Measurements from ENCODE around the gene EBNA1BP2. TPM values are rescaled to one million over a fixed set of nuclear protein-coding genes. Genes with fewer than 3 reads are reported as not detected.

EBNA1BP2 gene
- polyA plus RNA-seq, 1 donor from 2014 or later: 102 TPM

DNA sequence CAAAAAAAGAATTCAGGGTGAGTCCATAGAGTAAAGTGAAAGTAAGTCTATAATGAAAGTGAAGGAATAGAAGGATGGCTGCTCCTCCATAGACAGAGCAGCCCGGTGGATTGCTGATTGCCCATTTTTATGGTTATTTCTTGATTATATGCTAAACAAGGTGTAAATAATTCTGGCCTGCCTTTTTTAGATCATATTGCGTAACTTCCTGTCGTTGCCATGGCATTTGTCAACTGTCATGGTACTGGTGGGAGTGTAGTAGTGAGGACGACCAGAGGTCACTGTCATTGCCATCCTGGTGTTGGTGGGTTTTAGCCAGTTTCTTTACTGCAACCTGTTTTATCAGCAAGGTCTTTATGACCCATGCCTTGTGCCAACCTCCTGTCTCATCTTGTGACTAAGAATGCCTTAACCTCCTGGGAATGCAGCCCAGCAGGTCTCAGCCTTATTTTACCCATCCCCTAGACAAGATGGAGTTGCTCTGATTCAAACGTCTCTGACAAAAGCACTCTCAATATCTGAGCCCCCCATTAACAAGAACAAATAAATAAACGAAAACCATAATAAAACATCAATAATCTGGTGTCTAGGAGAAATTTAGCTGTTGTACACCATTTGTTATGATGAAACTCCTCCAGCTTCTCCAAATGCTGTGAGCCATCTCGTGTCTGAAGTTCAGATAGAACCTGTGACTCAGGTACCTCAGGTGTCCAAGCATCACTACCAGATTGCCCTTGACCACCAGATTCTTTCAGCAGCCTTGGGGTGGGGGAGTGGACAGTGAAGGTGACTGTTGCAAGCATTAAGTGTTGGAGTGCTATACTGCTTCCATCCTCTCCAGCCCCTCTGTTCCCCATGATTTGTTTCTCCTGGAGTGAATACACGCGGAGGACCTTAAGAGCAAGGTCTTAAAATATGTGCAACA, 36.0 kb downstream of the EBNA1BP2 start:
- no peaks in the 10 kb centered on the region for H3K9me2 ChIP-seq (ENCODE audit: insufficient read depth, low read length)
- no peak overlapping the region for H3K4me2 ChIP-seq (ENCODE audit: low read length)
- H3K9me3 ChIP-seq (ENCODE audit: low read length): no peaks in the 10 kb centered on the region
- no peak overlapping the region for H3K27ac ChIP-seq (ENCODE audit: low read length)
- no peak for TF ChIP-seq EZH2 (IDR thresholded peaks at IDR 0.05; ENCODE audit: borderline replicate concordance, insufficient read depth, low read length, poor library complexity, severe bottlenecking)
- TF ChIP-seq, protein P1, sequence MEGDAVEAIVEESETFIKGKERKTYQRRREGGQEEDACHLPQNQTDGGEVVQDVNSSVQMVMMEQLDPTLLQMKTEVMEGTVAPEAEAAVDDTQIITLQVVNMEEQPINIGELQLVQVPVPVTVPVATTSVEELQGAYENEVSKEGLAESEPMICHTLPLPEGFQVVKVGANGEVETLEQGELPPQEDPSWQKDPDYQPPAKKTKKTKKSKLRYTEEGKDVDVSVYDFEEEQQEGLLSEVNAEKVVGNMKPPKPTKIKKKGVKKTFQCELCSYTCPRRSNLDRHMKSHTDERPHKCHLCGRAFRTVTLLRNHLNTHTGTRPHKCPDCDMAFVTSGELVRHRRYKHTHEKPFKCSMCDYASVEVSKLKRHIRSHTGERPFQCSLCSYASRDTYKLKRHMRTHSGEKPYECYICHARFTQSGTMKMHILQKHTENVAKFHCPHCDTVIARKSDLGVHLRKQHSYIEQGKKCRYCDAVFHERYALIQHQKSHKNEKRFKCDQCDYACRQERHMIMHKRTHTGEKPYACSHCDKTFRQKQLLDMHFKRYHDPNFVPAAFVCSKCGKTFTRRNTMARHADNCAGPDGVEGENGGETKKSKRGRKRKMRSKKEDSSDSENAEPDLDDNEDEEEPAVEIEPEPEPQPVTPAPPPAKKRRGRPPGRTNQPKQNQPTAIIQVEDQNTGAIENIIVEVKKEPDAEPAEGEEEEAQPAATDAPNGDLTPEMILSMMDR (IDR thresholded peaks at IDR 0.05; ENCODE audit: poor library complexity, severe bottlenecking): no peak
- no peak overlapping the region for H3K9ac ChIP-seq (ENCODE audit: low read length)
- H3K27me3 ChIP-seq (ENCODE audit: insufficient read depth, low read depth, low read length): no peaks in the 10 kb centered on the region
- no peak overlapping the region for H2AFZ ChIP-seq (ENCODE audit: low read depth, low read length)
- H4K20me1 ChIP-seq (ENCODE audit: insufficient read depth): no peaks in the 10 kb centered on the region
- H3K4me3 ChIP-seq (ENCODE audit: low read length): no peak overlapping the region
- no peaks in the 10 kb centered on the region for H3K79me2 ChIP-seq (replicated peaks; ENCODE audit: insufficient read depth, low read length)
- H3F3A ChIP-seq (ENCODE audit: insufficient read depth, low read length, poor library complexity, severe bottlenecking): no peaks in the 10 kb centered on the region
- H3K36me3 ChIP-seq (ENCODE audit: insufficient read depth, low read length): no peaks in the 10 kb centered on the region

DNA sequence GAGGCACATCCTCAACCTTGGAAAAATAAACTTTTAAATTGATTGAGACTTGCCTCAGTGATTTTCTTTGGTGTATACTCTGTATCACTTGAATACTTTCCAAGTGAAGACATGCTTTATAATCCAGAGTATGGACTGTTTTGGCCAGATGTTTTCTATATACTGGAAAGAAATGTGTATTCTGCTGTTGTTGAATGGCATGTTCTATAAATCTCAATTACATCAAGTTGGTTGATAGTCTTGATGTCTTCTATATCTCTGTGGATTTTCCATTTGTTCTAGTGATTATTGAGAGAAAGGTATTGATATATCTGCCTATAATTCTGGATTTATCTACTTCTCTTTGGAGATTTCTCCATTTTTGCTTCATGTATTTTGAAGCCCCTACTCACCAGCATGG, 37.5 kb downstream of the EBNA1BP2 start:
- no peaks in the 10 kb centered on the region for H3K27me3 ChIP-seq (ENCODE audit: insufficient read depth, low read depth, low read length)
- H3K4me2 ChIP-seq (ENCODE audit: low read length): no peak overlapping the region
- no peak overlapping the region for H2AFZ ChIP-seq (ENCODE audit: low read depth, low read length)
- H3K79me2 ChIP-seq (replicated peaks; ENCODE audit: insufficient read depth, low read length): no peaks in the 10 kb centered on the region
- no peaks in the 10 kb centered on the region for H3F3A ChIP-seq (ENCODE audit: insufficient read depth, low read length, poor library complexity, severe bottlenecking)
- no peak overlapping the region for H3K4me3 ChIP-seq (ENCODE audit: low read length)
- TF ChIP-seq SMC3 (conservative IDR thresholded peaks at IDR 0.05; ENCODE audit: poor library complexity) (no peak), RAD21 (conservative IDR thresholded peaks at IDR 0.05) (no peak), TAF1 (IDR thresholded peaks at IDR 0.05; ENCODE audit: low read depth) (no peak), MXI1 (conservative IDR thresholded peaks at IDR 0.05; ENCODE audit: poor library complexity, severe bottlenecking) (no peak), EZH2 (IDR thresholded peaks at IDR 0.05; ENCODE audit: borderline replicate concordance, insufficient read depth, low read length, poor library complexity, severe bottlenecking) (no peak), EP300 (conservative IDR thresholded peaks at IDR 0.05; ENCODE audit: poor library complexity, severe bottlenecking) (no peak), POLR2AphosphoS5 (IDR thresholded peaks at IDR 0.05) (no peak)
- TF ChIP-seq, protein P2, sequence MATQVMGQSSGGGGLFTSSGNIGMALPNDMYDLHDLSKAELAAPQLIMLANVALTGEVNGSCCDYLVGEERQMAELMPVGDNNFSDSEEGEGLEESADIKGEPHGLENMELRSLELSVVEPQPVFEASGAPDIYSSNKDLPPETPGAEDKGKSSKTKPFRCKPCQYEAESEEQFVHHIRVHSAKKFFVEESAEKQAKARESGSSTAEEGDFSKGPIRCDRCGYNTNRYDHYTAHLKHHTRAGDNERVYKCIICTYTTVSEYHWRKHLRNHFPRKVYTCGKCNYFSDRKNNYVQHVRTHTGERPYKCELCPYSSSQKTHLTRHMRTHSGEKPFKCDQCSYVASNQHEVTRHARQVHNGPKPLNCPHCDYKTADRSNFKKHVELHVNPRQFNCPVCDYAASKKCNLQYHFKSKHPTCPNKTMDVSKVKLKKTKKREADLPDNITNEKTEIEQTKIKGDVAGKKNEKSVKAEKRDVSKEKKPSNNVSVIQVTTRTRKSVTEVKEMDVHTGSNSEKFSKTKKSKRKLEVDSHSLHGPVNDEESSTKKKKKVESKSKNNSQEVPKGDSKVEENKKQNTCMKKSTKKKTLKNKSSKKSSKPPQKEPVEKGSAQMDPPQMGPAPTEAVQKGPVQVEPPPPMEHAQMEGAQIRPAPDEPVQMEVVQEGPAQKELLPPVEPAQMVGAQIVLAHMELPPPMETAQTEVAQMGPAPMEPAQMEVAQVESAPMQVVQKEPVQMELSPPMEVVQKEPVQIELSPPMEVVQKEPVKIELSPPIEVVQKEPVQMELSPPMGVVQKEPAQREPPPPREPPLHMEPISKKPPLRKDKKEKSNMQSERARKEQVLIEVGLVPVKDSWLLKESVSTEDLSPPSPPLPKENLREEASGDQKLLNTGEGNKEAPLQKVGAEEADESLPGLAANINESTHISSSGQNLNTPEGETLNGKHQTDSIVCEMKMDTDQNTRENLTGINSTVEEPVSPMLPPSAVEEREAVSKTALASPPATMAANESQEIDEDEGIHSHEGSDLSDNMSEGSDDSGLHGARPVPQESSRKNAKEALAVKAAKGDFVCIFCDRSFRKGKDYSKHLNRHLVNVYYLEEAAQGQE (IDR thresholded peaks at IDR 0.05; ENCODE audit: borderline replicate concordance): no peak
- TF ChIP-seq, protein P1 (IDR thresholded peaks at IDR 0.05; ENCODE audit: poor library complexity, severe bottlenecking): no peak
- H3K36me3 ChIP-seq (ENCODE audit: insufficient read depth, low read length): no peaks in the 10 kb centered on the region
- H3K9me2 ChIP-seq (ENCODE audit: insufficient read depth, low read length): no peaks in the 10 kb centered on the region
- H4K20me1 ChIP-seq (ENCODE audit: insufficient read depth): no peaks in the 10 kb centered on the region
- no peak overlapping the region for H3K9ac ChIP-seq (ENCODE audit: low read length)
- H3K9me3 ChIP-seq (ENCODE audit: low read length): no peaks in the 10 kb centered on the region
- no peak overlapping the region for H3K27ac ChIP-seq (ENCODE audit: low read length)

All from neural cell (in vitro differentiated cells).